Neural cell (in vitro differentiated cells): ENCODE measurements around the gene SVOP. TPM values are rescaled to one million over a fixed set of nuclear protein-coding genes. Genes with fewer than 3 reads are reported as not detected.

ENCODE experiments used
- H2AFZ ChIP-seq: fragments of 200-600, 300-800 bp; sonication (generic), shearing (Covaris generic); 2 replicates; pipeline ENCODE4 v1.6.0; 2014; ENCODE audit warnings: low read depth, mild to moderate bottlenecking, antibody characterized with exemption, low read length, moderate library complexity
- H3F3A ChIP-seq: fragments of 200-600 bp; shearing (Covaris generic); 2 replicates; pipeline ENCODE4 v1.6.1; 2016; ENCODE audit warnings: mild to moderate bottlenecking, moderate library complexity, mixed read lengths, antibody characterized with exemption, low read length; ENCODE audit not compliant: insufficient read depth, poor library complexity, severe bottlenecking
- H3K27ac ChIP-seq: fragments of 200-600, 300-800 bp; sonication (generic), shearing (Covaris generic); 2 replicates; pipeline ENCODE4 v1.5.1; 2014; ENCODE audit warnings: mild to moderate bottlenecking, low read length, moderate library complexity
- H3K27me3 ChIP-seq: fragments of 300-800, 200-600 bp; sonication (generic), shearing (Covaris generic); 2 replicates; pipeline ENCODE4 v1.6.0; 2014; ENCODE audit warnings: mild to moderate bottlenecking, low read depth, low read length, moderate library complexity; ENCODE audit not compliant: insufficient read depth
- H3K36me3 ChIP-seq: fragments of 300-800, 200-600 bp; sonication (generic), shearing (Covaris generic); 2 replicates; pipeline ENCODE4 v1.5.1; 2014; ENCODE audit warnings: mild to moderate bottlenecking, antibody characterized with exemption, low read length, moderate library complexity; ENCODE audit not compliant: insufficient read depth
- H3K4me2 ChIP-seq: fragments of 300-800, 200-600 bp; sonication (generic), shearing (Covaris generic); 2 replicates; pipeline ENCODE4 v1.6.0; 2014; ENCODE audit warnings: mild to moderate bottlenecking, low read length
- H3K4me3 ChIP-seq: fragments of 300-800, 200-600 bp; sonication (generic), shearing (Covaris generic); 2 replicates; pipeline ENCODE4 v1.5.1; 2014; ENCODE audit warnings: mild to moderate bottlenecking, low read length, moderate library complexity
- H3K79me2 ChIP-seq: fragments of 200-600 bp; shearing (Covaris generic); replicated peaks from 2 replicates; pipeline ENCODE4 v1.6.0; 2014; ENCODE audit warnings: mild to moderate bottlenecking, low read length, moderate library complexity; ENCODE audit not compliant: insufficient read depth
- H3K9ac ChIP-seq: fragments of 300-800, 200-600 bp; sonication (generic), shearing (Covaris generic); 2 replicates; pipeline ENCODE4 v1.6.1; 2016; ENCODE audit warnings: mild to moderate bottlenecking, low read length, mixed read lengths
- H3K9me2 ChIP-seq: fragments of 200-600 bp; shearing (Covaris generic); 2 replicates; pipeline ENCODE4 v1.6.1; 2016; ENCODE audit warnings: mild to moderate bottlenecking, low read length, mixed read lengths; ENCODE audit not compliant: insufficient read depth
- H3K9me3 ChIP-seq: fragments of 200-600, 300-800 bp; sonication (generic), shearing (Covaris generic); 2 replicates; pipeline ENCODE4 v1.6.1; 2016; ENCODE audit warnings: mild to moderate bottlenecking, mixed run types, low read length, moderate library complexity, mixed read lengths
- H4K20me1 ChIP-seq: fragments of 200-600 bp; shearing (Covaris generic); 2 replicates; pipeline ENCODE4 v1.6.1; 2016; ENCODE audit warnings: mild to moderate bottlenecking, mixed run types; ENCODE audit not compliant: insufficient read depth
- EP300 ChIP-seq: fragments of 450-650 bp; conservative IDR thresholded peaks from 2 replicates; pipeline ENCODE4 v1.6.1; 2014; ENCODE audit warnings: antibody characterized with exemption, mild to moderate bottlenecking, moderate library complexity; ENCODE audit not compliant: poor library complexity, severe bottlenecking
- EZH2 ChIP-seq: fragments of 200-600, 300-800 bp; shearing (Covaris generic), sonication (generic); IDR thresholded peaks from 2 replicates; pipeline ENCODE4 v1.6.1; 2014; ENCODE audit warnings: antibody characterized with exemption, low read length, borderline replicate concordance, mild to moderate bottlenecking; ENCODE audit not compliant: insufficient read depth, poor library complexity, severe bottlenecking
- MXI1 ChIP-seq: fragments of 450-650 bp; conservative IDR thresholded peaks from 2 replicates; pipeline ENCODE4 v1.6.1; 2014; ENCODE audit warnings: antibody characterized with exemption, mild to moderate bottlenecking; ENCODE audit not compliant: poor library complexity, severe bottlenecking
- POLR2AphosphoS5 ChIP-seq: IDR thresholded peaks from 2 replicates; pipeline ENCODE4 v1.6.1; 2012
- RAD21 ChIP-seq: fragments of 450-650 bp; conservative IDR thresholded peaks from 2 replicates; pipeline ENCODE4 v1.6.1; 2014; ENCODE audit warnings: antibody characterized with exemption, mild to moderate bottlenecking, moderate library complexity
- SMC3 ChIP-seq: fragments of 450-650 bp; conservative IDR thresholded peaks from 2 replicates; pipeline ENCODE4 v1.6.1; 2014; ENCODE audit warnings: antibody characterized with exemption, mild to moderate bottlenecking, moderate library complexity; ENCODE audit not compliant: poor library complexity
- TAF1 ChIP-seq: IDR thresholded peaks from 2 replicates; pipeline ENCODE4 v1.6.1; 2012; ENCODE audit warnings: low read depth
- polyA plus RNA-seq: library from polyadenylated mRNA; depleted of rRNA; stranded (reverse); fragments of >200 nt; gene quantifications from 2 replicates; pipeline ENCODE4 v1.2.3, GENCODE V29; 2014
- TF ChIP-seq, protein P1 (sequence below): IDR thresholded peaks from 2 replicates; pipeline ENCODE4 v1.6.1; 2012; ENCODE audit warnings: borderline replicate concordance
- TF ChIP-seq, protein P2 (sequence below): fragments of 450-650 bp; IDR thresholded peaks from 2 replicates; pipeline ENCODE4 v1.5.1; 2014; ENCODE audit warnings: antibody characterized with exemption, mild to moderate bottlenecking, moderate library complexity; ENCODE audit not compliant: poor library complexity, severe bottlenecking

Gene SVOP
- polyA plus RNA-seq, 1 donor from 2014 or later: 41.3 TPM

- no peaks in the 10 kb centered on the region for H3K79me2 ChIP-seq
- no peaks in the 10 kb centered on the region for H3K27me3 ChIP-seq
- H3F3A ChIP-seq: no peaks in the 10 kb centered on the region
- no peaks in the 10 kb centered on the region for H3K9me2 ChIP-seq
- TF ChIP-seq EP300 (no peak), RAD21 (no peak), TAF1 (no peak), MXI1 (no peak), EZH2 (no peak), POLR2AphosphoS5 (no peak), SMC3 (no peak)
- TF ChIP-seq, protein P1, sequence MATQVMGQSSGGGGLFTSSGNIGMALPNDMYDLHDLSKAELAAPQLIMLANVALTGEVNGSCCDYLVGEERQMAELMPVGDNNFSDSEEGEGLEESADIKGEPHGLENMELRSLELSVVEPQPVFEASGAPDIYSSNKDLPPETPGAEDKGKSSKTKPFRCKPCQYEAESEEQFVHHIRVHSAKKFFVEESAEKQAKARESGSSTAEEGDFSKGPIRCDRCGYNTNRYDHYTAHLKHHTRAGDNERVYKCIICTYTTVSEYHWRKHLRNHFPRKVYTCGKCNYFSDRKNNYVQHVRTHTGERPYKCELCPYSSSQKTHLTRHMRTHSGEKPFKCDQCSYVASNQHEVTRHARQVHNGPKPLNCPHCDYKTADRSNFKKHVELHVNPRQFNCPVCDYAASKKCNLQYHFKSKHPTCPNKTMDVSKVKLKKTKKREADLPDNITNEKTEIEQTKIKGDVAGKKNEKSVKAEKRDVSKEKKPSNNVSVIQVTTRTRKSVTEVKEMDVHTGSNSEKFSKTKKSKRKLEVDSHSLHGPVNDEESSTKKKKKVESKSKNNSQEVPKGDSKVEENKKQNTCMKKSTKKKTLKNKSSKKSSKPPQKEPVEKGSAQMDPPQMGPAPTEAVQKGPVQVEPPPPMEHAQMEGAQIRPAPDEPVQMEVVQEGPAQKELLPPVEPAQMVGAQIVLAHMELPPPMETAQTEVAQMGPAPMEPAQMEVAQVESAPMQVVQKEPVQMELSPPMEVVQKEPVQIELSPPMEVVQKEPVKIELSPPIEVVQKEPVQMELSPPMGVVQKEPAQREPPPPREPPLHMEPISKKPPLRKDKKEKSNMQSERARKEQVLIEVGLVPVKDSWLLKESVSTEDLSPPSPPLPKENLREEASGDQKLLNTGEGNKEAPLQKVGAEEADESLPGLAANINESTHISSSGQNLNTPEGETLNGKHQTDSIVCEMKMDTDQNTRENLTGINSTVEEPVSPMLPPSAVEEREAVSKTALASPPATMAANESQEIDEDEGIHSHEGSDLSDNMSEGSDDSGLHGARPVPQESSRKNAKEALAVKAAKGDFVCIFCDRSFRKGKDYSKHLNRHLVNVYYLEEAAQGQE: no peak
- TF ChIP-seq, protein P2, sequence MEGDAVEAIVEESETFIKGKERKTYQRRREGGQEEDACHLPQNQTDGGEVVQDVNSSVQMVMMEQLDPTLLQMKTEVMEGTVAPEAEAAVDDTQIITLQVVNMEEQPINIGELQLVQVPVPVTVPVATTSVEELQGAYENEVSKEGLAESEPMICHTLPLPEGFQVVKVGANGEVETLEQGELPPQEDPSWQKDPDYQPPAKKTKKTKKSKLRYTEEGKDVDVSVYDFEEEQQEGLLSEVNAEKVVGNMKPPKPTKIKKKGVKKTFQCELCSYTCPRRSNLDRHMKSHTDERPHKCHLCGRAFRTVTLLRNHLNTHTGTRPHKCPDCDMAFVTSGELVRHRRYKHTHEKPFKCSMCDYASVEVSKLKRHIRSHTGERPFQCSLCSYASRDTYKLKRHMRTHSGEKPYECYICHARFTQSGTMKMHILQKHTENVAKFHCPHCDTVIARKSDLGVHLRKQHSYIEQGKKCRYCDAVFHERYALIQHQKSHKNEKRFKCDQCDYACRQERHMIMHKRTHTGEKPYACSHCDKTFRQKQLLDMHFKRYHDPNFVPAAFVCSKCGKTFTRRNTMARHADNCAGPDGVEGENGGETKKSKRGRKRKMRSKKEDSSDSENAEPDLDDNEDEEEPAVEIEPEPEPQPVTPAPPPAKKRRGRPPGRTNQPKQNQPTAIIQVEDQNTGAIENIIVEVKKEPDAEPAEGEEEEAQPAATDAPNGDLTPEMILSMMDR: no peak
- H3K9ac ChIP-seq: no peak overlapping the region
- H3K4me2 ChIP-seq: no peak overlapping the region
- no peaks in the 10 kb centered on the region for H4K20me1 ChIP-seq
- no peak overlapping the region for H3K4me3 ChIP-seq
- no peak overlapping the region for H3K27ac ChIP-seq
- H3K36me3 ChIP-seq: peaks cover 10% of the 10 kb centered on the region
- no peaks in the 10 kb centered on the region for H3K9me3 ChIP-seq
- no peak overlapping the region for H2AFZ ChIP-seq
Observed at GRCh38 chr12:108912361-108912760, 108.5 kb downstream of the SVOP start.

DNA sequence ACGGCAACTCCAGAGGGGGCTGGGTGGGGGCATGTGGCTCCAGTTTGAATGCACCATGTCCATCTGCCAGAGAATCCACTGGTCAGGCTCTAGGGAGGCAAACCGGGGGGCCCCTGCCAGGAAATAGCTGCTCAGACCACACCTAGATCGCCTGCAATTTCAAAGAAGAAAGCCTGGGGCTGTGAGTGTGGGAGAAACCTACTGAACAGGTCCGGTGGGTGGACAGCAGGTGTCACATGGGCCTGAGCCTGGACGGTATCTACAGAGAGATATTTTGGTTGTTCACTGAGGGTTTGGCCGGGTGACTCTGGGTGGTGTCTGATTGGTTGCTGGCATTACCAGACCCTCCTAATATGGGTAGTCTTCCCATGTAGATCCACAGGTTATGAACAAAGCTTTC lies 109.0 kb downstream of the SVOP start:
- no peaks in the 10 kb centered on the region for H3F3A ChIP-seq
- no peak overlapping the region for H3K9ac ChIP-seq
- no peaks in the 10 kb centered on the region for H3K79me2 ChIP-seq
- no peak overlapping the region for H3K27ac ChIP-seq
- no peak overlapping the region for H3K4me3 ChIP-seq
- H3K9me3 ChIP-seq: no peaks in the 10 kb centered on the region
- no peaks in the 10 kb centered on the region for H3K27me3 ChIP-seq
- H3K9me2 ChIP-seq: no peaks in the 10 kb centered on the region
- no peak overlapping the region for H3K4me2 ChIP-seq
- H3K36me3 ChIP-seq: peaks cover 10% of the 10 kb centered on the region
- no peak overlapping the region for H2AFZ ChIP-seq
- H4K20me1 ChIP-seq: no peaks in the 10 kb centered on the region
- TF ChIP-seq TAF1 (no peak), RAD21 (no peak), POLR2AphosphoS5 (no peak), SMC3 (no peak), EZH2 (no peak), MXI1 (no peak), EP300 (no peak)
- TF ChIP-seq, protein P2: no peak
- TF ChIP-seq, protein P1: no peak
